ENCODE measurements around the gene PSMC5.

PSMC5 gene

GRCh38 chr17:63830904-63831491 lies 3.8 kb downstream of the PSMC5 start:
- TF ChIP-seq GATA2 (IDR thresholded peaks at IDR 0.05; ENCODE audit: low read depth, low read length) = no peak
- TF ChIP-seq GATA3 (IDR thresholded peaks at IDR 0.05; ENCODE audit: low read depth, low read length) = no peak

GRCh38 chr17:63831505-63831904 lies 4.3 kb downstream of the PSMC5 start:
- TF ChIP-seq GATA3 (IDR thresholded peaks at IDR 0.05; ENCODE audit: low read depth, low read length) = no peak
- no peak for TF ChIP-seq GATA2 (IDR thresholded peaks at IDR 0.05; ENCODE audit: low read depth, low read length)

- TF ChIP-seq GATA3 (IDR thresholded peaks at IDR 0.05; ENCODE audit: low read depth, low read length) = no peak
Measured at GRCh38 chr17:63832014-63832413, 4.8 kb downstream of the PSMC5 start.

- TF ChIP-seq GATA2 (IDR thresholded peaks at IDR 0.05; ENCODE audit: low read depth, low read length) (no peak), GATA3 (IDR thresholded peaks at IDR 0.05; ENCODE audit: low read depth, low read length) (no peak)
Measured at GRCh38 chr17:63832455-63832854, 5.2 kb downstream of the PSMC5 start.

GRCh38 chr17:63833026-63833740 lies 6.0 kb downstream of the PSMC5 start:
- TF ChIP-seq GATA2 (IDR thresholded peaks at IDR 0.05; ENCODE audit: low read depth, low read length) = no peak
- no peak for TF ChIP-seq GATA3 (IDR thresholded peaks at IDR 0.05; ENCODE audit: low read depth, low read length)

GRCh38 chr17:63833741-63834373 lies 6.6 kb downstream of the PSMC5 start:
- TF ChIP-seq GATA2 (IDR thresholded peaks at IDR 0.05; ENCODE audit: low read depth, low read length) = no peak
- no peak for TF ChIP-seq GATA3 (IDR thresholded peaks at IDR 0.05; ENCODE audit: low read depth, low read length)

- TF ChIP-seq GATA3 (IDR thresholded peaks at IDR 0.05; ENCODE audit: low read depth, low read length) = no peak
- no peak for TF ChIP-seq GATA2 (IDR thresholded peaks at IDR 0.05; ENCODE audit: low read depth, low read length)
Measured at GRCh38 chr17:63834431-63835166, 7.4 kb downstream of the PSMC5 start.

GRCh38 chr17:63835167-63835720 lies 8.0 kb downstream of the PSMC5 start:
- TF ChIP-seq GATA2 (IDR thresholded peaks at IDR 0.05; ENCODE audit: low read depth, low read length) (no peak), GATA3 (IDR thresholded peaks at IDR 0.05; ENCODE audit: low read depth, low read length) (no peak)

GRCh38 chr17:63836811-63837210 lies 9.6 kb downstream of the PSMC5 start:
- TF ChIP-seq GATA3 (IDR thresholded peaks at IDR 0.05; ENCODE audit: low read depth, low read length) (no peak), GATA2 (IDR thresholded peaks at IDR 0.05; ENCODE audit: low read depth, low read length) (no peak)

GRCh38 chr17:63837480-63837879 lies 10.2 kb downstream of the PSMC5 start:
- TF ChIP-seq GATA2 (IDR thresholded peaks at IDR 0.05; ENCODE audit: low read depth, low read length) (no peak), GATA3 (IDR thresholded peaks at IDR 0.05; ENCODE audit: low read depth, low read length) (no peak)

- no peak for TF ChIP-seq GATA3 (IDR thresholded peaks at IDR 0.05; ENCODE audit: low read depth, low read length)
- TF ChIP-seq GATA2 (IDR thresholded peaks at IDR 0.05; ENCODE audit: low read depth, low read length) = no peak
Measured at GRCh38 chr17:63837962-63838600, 10.8 kb downstream of the PSMC5 start.

- TF ChIP-seq GATA3 (IDR thresholded peaks at IDR 0.05; ENCODE audit: low read depth, low read length) (no peak), GATA2 (IDR thresholded peaks at IDR 0.05; ENCODE audit: low read depth, low read length) (no peak)
Measured at GRCh38 chr17:63838631-63839171, 11.5 kb downstream of the PSMC5 start.

- TF ChIP-seq GATA2 (IDR thresholded peaks at IDR 0.05; ENCODE audit: low read depth, low read length) (no peak), GATA3 (IDR thresholded peaks at IDR 0.05; ENCODE audit: low read depth, low read length) (no peak)
Measured at GRCh38 chr17:63840591-63841349, 13.5 kb downstream of the PSMC5 start.
